GM12874 (cell line): ENCODE results near the gene PCDH12.

Experiments used
- CTCF ChIP-seq: IDR thresholded peaks from 2 replicates; pipeline ENCODE4 v1.5.1; 2011; ENCODE audit warnings: low read depth, mild to moderate bottlenecking, control low read depth, low read length, moderate library complexity; ENCODE audit not compliant: insufficient read depth

The PCDH12 gene

GRCh38 chr5:141995656-141996055 is 37.7 kb upstream of the PCDH12 start:
- TF ChIP-seq CTCF: no peak

GRCh38 chr5:141994511-141995136 is 36.6 kb upstream of the PCDH12 start:
- TF ChIP-seq CTCF: no peak

- peak; percentile 53 for TF ChIP-seq CTCF
These were observed 34.5 kb upstream of the PCDH12 start for GRCh38 chr5:141992349-141992963.

- no peak for TF ChIP-seq CTCF
These were observed 31.7 kb upstream of the PCDH12 start for GRCh38 chr5:141989720-141990119.

- TF ChIP-seq CTCF: no peak
These were observed 28.1 kb upstream of the PCDH12 start for GRCh38 chr5:141986072-141986471.

GRCh38 chr5:141982626-141983025 is 24.6 kb upstream of the PCDH12 start:
- TF ChIP-seq CTCF: no peak

GRCh38 chr5:141978389-141978788 is 20.4 kb upstream of the PCDH12 start:
- TF ChIP-seq CTCF: no peak
